Ishikawa (cell line): ENCODE measurements around the gene ABCC3.

Experiments
- CEBPB ChIP-seq: IDR thresholded peaks from 2 replicates; pipeline ENCODE4 v1.6.1; 2012
- CREB1 ChIP-seq: IDR thresholded peaks from 2 replicates; pipeline ENCODE4 v1.6.1; 2012; ENCODE audit warnings: low read depth
- EGR1 ChIP-seq: IDR thresholded peaks from 2 replicates; pipeline ENCODE4 v1.6.1; 2012
- EP300 ChIP-seq: IDR thresholded peaks from 2 replicates; pipeline ENCODE4 v1.6.1; 2012; ENCODE audit warnings: borderline replicate concordance
- FOXM1 ChIP-seq: IDR thresholded peaks from 2 replicates; pipeline ENCODE4 v1.6.1; 2012; ENCODE audit warnings: low read depth, borderline replicate concordance
- MAX ChIP-seq: IDR thresholded peaks from 2 replicates; pipeline ENCODE4 v1.6.1; 2012
- NFIC ChIP-seq: IDR thresholded peaks from 2 replicates; pipeline ENCODE4 v1.6.1; 2012
- RAD21 ChIP-seq: IDR thresholded peaks from 2 replicates; pipeline ENCODE4 v1.6.1; 2012; ENCODE audit warnings: low read depth
- REST ChIP-seq: IDR thresholded peaks from 2 replicates; pipeline ENCODE4 v1.6.1; 2012; ENCODE audit warnings: low read depth, mild to moderate bottlenecking
- TAF1 ChIP-seq: IDR thresholded peaks from 2 replicates; pipeline ENCODE4 v1.6.1; 2012; ENCODE audit warnings: low read depth, mild to moderate bottlenecking
- TCF12 ChIP-seq: IDR thresholded peaks from 2 replicates; pipeline ENCODE4 v1.6.1; 2012; ENCODE audit warnings: low read depth
- TEAD4 ChIP-seq: IDR thresholded peaks from 2 replicates; pipeline ENCODE4 v1.6.1; 2012
- USF1 ChIP-seq: IDR thresholded peaks from 2 replicates; pipeline ENCODE4 v1.6.1; 2012
- YY1 ChIP-seq: IDR thresholded peaks from 2 replicates; pipeline ENCODE4 v1.6.1; 2012; ENCODE audit warnings: low read depth
- ZBTB7A ChIP-seq: IDR thresholded peaks from 2 replicates; pipeline ENCODE4 v1.6.1; 2012; ENCODE audit warnings: low read depth

The ABCC3 gene

GRCh38 chr17:50651661-50652060 is 17.0 kb downstream of the ABCC3 start:
- no peak for TF ChIP-seq REST
- TF ChIP-seq NFIC, result no peak
- no peak for TF ChIP-seq CREB1
- no peak for TF ChIP-seq MAX
- no peak for TF ChIP-seq EGR1
- TF ChIP-seq USF1, result no peak
- TF ChIP-seq TEAD4, result no peak
- no peak for TF ChIP-seq RAD21
- TF ChIP-seq CEBPB, result no peak
- no peak for TF ChIP-seq FOXM1
- TF ChIP-seq TCF12, result no peak
- TF ChIP-seq EP300, result no peak
- no peak for TF ChIP-seq YY1
- no peak for TF ChIP-seq ZBTB7A
- TF ChIP-seq TAF1, result no peak

GRCh38 chr17:50653738-50654137 is 19.1 kb downstream of the ABCC3 start:
- no peak for TF ChIP-seq NFIC
- no peak for TF ChIP-seq TCF12
- TF ChIP-seq FOXM1, result no peak
- no peak for TF ChIP-seq TAF1
- TF ChIP-seq REST, result no peak
- TF ChIP-seq RAD21, result no peak
- TF ChIP-seq TEAD4, result no peak
- TF ChIP-seq YY1, result no peak
- TF ChIP-seq MAX, result no peak
- no peak for TF ChIP-seq CEBPB
- TF ChIP-seq USF1, result no peak
- no peak for TF ChIP-seq EP300
- TF ChIP-seq CREB1, result no peak
- TF ChIP-seq ZBTB7A, result no peak
- TF ChIP-seq EGR1, result no peak

- TF ChIP-seq YY1 (no peak), REST (no peak), EP300 (no peak), CEBPB (no peak), TCF12 (no peak), MAX (no peak), NFIC (no peak), RAD21 (no peak), EGR1 (no peak), ZBTB7A (no peak), USF1 (no peak), FOXM1 (no peak), TEAD4 (no peak), TAF1 (no peak), CREB1 (no peak)
These were observed 21.8 kb downstream of the ABCC3 start for GRCh38 chr17:50656509-50656908.

- no peak for TF ChIP-seq CEBPB
- no peak for TF ChIP-seq TCF12
- no peak for TF ChIP-seq MAX
- no peak for TF ChIP-seq TAF1
- TF ChIP-seq USF1, result no peak
- no peak for TF ChIP-seq TEAD4
- TF ChIP-seq EGR1, result no peak
- no peak for TF ChIP-seq EP300
- TF ChIP-seq ZBTB7A, result no peak
- TF ChIP-seq REST, result no peak
- TF ChIP-seq FOXM1, result no peak
- TF ChIP-seq CREB1, result no peak
These were observed 22.4 kb downstream of the ABCC3 start for GRCh38 chr17:50657054-50657453.
